SK-N-MC (cell line): ENCODE measurements around the gene PDS5B.

Source experiments
- EZH2 ChIP-seq: fragments of 200-600 bp; sonication (generic); IDR thresholded peaks from one replicate; pipeline ENCODE4 v1.6.1; 2017; ENCODE audit warnings: antibody characterized with exemption
- POLR2AphosphoS5 ChIP-seq: IDR thresholded peaks from 2 replicates; pipeline ENCODE4 v1.6.1; 2012; ENCODE audit warnings: mild to moderate bottlenecking, low read depth, low read length, borderline replicate concordance

GRCh38 chr13:32627793-32628192, 41.5 kb downstream of the PDS5B start:
- TF ChIP-seq EZH2 (no peak), POLR2AphosphoS5 (no peak)
